Right atrium auricular region (tissue), 2 donors: Measurements from ENCODE around the gene RBX1. TPM values are rescaled to one million over a fixed set of nuclear protein-coding genes. Genes with fewer than 3 reads are reported as not detected.

Source experiments
- DNase-seq: peaks from one replicate; pipeline ENCODE4 v3.0.0-alpha.2; 2019; ENCODE audit warnings: low spot score
- H3K27ac ChIP-seq, 2 donors: fragments of 200-600 bp; sonication (generic); 1 replicate in 1 of 2; 2 replicates in 1 of 2; pipeline ENCODE4 v1.5.1; 2016 to 2019
- H3K27me3 ChIP-seq, 2 donors: fragments of 200-600 bp; sonication (generic); one replicate each; pipeline versions ENCODE4 v1.5.1 to v1.6.0; 2017 to 2019
- H3K36me3 ChIP-seq: fragments of 200-600 bp; sonication (generic); one replicate; pipeline ENCODE4 v1.5.1; 2016
- H3K4me1 ChIP-seq, 2 donors: fragments of 200-600 bp; sonication (generic); one replicate each; pipeline versions ENCODE4 v1.5.1 to v1.6.0; 2017 to 2019
- H3K4me3 ChIP-seq, 2 donors: fragments of 200-600 bp; sonication (generic); 1 replicate in 1 of 2; 2 replicates in 1 of 2; pipeline ENCODE4 v1.5.1; 2017 to 2019; ENCODE audit warnings: mild to moderate bottlenecking in 1 of 2, moderate library complexity in 1 of 2
- H3K9me3 ChIP-seq, 2 donors: fragments of 200-600 bp; sonication (generic); one replicate each; pipeline ENCODE4 v1.5.1; 2019
- total RNA-seq, 2 donors: library from RNA; depleted of rRNA; stranded (reverse); fragments of >200 nt; gene quantifications; one replicate each; pipeline ENCODE4 v1.1.0, GENCODE V29; 2016
- TF ChIP-seq, protein P1 (sequence below), 2 donors: fragments of 200-600 bp; sonication (generic); IDR thresholded peaks; one replicate each; pipeline ENCODE4 v1.5.1; 2019; ENCODE audit warnings: antibody characterized with exemption in 2 of 2

RBX1 gene
- total RNA-seq, 2 donors from 2014 or later: 43.4 to 44.5 TPM

DNA sequence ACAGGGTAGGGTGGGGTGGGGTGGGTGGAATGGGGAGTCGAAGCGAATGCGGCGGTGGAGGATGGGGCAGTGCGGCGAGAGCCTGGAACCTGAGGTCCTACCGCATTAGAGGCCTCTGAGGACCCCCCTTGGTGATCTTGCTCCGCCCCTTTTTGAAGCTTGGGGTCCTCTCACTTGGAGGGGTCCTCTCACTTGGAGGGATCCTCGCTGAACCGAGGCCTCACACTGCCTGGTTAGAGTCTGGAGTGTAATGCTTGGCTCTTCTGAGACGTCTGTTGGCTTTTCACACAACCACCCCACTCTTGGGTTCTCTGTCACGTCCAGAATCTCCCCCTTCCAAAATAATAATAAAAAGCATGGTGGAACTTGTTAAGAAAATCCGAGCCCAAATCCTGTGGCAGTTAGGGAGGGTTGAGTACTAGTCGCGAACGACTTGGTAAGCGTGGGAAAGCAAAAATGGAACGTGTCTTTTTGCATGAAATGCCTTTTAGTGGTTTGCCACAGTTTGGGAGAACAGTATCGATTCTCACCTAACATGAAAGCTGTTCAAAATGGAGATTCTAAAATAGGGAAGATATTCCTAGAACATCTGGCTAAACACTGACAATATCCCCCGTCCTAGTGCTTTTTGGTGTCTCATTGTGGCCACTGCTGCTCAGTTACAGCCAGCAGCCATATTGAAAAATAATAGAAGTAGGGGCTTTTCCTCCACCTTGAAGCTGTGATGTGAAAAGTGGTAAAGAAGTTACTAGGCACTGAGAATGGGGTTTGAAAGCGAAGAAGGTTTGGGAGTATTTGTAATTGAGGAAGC, 822 bp downstream of the RBX1 start:
- Histone ChIP-seq H3K27ac (peak overlapping the region; percentile 94 to 97), H3K27me3 (no peaks in the 10 kb centered on the region), H3K4me3 (peak overlapping the region; percentile 71 to 80), H3K36me3 (peaks cover 20% of the 10 kb centered on the region), H3K4me1 (peaks cover 0 to 41% of the 10 kb centered on the region in 2 donors), H3K9me3 (no peaks in the 10 kb centered on the region)
- TF ChIP-seq, protein P1, sequence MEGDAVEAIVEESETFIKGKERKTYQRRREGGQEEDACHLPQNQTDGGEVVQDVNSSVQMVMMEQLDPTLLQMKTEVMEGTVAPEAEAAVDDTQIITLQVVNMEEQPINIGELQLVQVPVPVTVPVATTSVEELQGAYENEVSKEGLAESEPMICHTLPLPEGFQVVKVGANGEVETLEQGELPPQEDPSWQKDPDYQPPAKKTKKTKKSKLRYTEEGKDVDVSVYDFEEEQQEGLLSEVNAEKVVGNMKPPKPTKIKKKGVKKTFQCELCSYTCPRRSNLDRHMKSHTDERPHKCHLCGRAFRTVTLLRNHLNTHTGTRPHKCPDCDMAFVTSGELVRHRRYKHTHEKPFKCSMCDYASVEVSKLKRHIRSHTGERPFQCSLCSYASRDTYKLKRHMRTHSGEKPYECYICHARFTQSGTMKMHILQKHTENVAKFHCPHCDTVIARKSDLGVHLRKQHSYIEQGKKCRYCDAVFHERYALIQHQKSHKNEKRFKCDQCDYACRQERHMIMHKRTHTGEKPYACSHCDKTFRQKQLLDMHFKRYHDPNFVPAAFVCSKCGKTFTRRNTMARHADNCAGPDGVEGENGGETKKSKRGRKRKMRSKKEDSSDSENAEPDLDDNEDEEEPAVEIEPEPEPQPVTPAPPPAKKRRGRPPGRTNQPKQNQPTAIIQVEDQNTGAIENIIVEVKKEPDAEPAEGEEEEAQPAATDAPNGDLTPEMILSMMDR (IDR thresholded peaks at IDR 0.05): no peak
- no peak for DNase-seq

DNA sequence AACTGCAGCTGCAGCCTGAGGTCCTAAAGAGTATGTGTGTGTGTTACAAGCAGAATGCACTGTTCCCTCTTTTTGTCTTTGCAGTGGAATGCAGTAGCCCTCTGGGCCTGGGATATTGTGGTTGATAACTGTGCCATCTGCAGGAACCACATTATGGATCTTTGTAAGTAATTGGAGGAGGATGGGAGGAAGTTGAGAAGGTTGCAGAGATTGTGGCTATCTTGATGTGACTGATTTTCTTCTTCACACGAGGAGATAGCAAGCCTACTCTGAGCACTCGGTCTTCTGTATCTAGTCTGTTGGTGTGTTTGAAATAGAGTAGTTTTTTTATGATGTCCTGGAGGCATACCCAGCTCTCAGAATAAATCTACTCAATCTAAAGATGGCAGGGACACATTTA, 2.3 kb downstream of the RBX1 start:
- Histone ChIP-seq H3K36me3 (peaks cover 26% of the 10 kb centered on the region), H3K27ac (no peak overlapping the region), H3K27me3 (no peaks in the 10 kb centered on the region), H3K9me3 (no peaks in the 10 kb centered on the region), H3K4me1 (peaks cover 0 to 41% of the 10 kb centered on the region in 2 donors), H3K4me3 (no peak overlapping the region)
- DNase-seq: no peak
- TF ChIP-seq, protein P1 (IDR thresholded peaks at IDR 0.05): no peak

DNA sequence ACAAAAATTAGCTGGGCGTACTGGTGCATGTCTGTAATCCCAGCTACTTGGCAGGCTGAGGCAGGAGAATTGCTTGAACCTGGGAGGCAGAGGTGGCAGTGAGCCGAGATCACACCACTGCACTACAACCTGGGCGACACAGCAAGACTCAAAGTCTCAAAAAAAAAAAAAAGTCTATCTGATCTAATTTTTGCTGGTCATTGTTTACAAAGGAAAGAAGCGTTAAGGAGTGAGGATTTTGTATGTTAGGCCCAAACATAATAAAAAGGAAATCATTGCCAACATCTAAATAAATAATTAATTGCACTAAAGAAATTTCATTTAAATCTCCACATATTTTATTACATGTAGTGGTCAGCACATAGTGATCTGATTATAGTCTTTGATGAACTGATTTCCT, 2.9 kb downstream of the RBX1 start:
- no peak for DNase-seq
- Histone ChIP-seq H3K4me3 (no peak overlapping the region), H3K27ac (no peak overlapping the region), H3K4me1 (peaks cover 0 to 41% of the 10 kb centered on the region in 2 donors), H3K36me3 (peaks cover 26% of the 10 kb centered on the region), H3K27me3 (no peaks in the 10 kb centered on the region), H3K9me3 (no peaks in the 10 kb centered on the region)
- TF ChIP-seq, protein P1 (IDR thresholded peaks at IDR 0.05): no peak

DNA sequence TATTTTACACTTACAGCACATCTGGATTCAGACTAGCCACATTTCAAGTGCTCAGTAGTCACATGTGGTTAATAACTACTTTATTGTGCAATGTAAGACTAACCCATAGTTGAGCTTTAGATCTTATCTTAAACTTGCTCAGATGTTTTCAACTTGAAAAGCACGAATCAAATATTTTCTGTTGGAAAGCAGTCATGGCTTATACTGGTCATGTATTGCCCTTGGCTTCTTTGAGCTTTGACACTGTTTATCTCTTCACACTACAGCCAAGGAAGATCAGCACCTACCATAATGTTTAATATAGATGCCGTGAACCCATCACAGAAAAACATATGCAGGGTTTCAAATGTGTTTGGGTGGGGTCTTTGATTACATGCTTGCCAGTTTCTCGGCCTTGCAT, 4.4 kb downstream of the RBX1 start:
- no peak overlapping the region for H3K27ac ChIP-seq
- peaks cover 0 to 45% of the 10 kb centered on the region in 2 donors for H3K4me1 ChIP-seq
- no peak overlapping the region for H3K4me3 ChIP-seq
- no peaks in the 10 kb centered on the region for H3K27me3 ChIP-seq
- H3K9me3 ChIP-seq: no peaks in the 10 kb centered on the region
- no peak for DNase-seq
- TF ChIP-seq, protein P1 (IDR thresholded peaks at IDR 0.05): no peak
- H3K36me3 ChIP-seq: peaks cover 26% of the 10 kb centered on the region

DNA sequence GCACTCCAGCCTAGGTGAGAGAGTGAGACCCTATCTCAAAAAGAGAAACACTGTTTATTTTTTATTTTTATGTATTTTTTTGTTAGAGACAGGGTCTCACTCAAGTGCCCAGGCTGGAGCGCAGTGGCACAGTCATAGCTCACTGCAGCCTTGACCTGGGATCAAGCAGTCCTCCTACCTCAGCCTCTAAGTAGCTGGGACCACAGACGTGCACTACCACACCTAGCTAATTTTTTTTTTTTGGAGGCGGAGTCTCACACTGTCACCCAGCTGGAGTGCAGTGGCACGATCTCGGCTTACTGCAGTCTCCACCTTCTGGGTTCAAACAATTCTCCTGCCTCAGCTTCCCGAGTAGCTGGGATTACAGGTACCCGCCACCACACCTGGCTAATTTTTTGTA, 6.4 kb downstream of the RBX1 start:
- H3K36me3 ChIP-seq: peaks cover 26% of the 10 kb centered on the region
- no peak overlapping the region for H3K4me3 ChIP-seq
- H3K9me3 ChIP-seq: no peaks in the 10 kb centered on the region
- H3K4me1 ChIP-seq: peaks cover 0 to 39% of the 10 kb centered on the region in 2 donors
- no peak for DNase-seq
- H3K27me3 ChIP-seq: no peaks in the 10 kb centered on the region
- no peak overlapping the region for H3K27ac ChIP-seq
- TF ChIP-seq, protein P1 (IDR thresholded peaks at IDR 0.05): no peak
